GM19372 (cell line): ENCODE measurements around the gene MTR.
"Not testable (repeated sequence)": the region's sequence is repeated elsewhere in the genome, so short reads cannot be mapped to it uniquely, and the experiment has no call there.

Experiments used
- ATAC-seq: cut with Tn5 transposase; IDR thresholded peaks from one replicate; pipeline ENCODE4 v1.9.1; 2021; ENCODE audit warnings: mild to moderate bottlenecking, low read depth, moderate library complexity; ENCODE audit not compliant: unreplicated experiment

MTR gene

GRCh38 chr1:236893626-236894545, 98.8 kb downstream of the MTR start:
- no peak for ATAC-seq

- ATAC-seq, result no peak
Measured at GRCh38 chr1:236895665-236896387, 100.7 kb downstream of the MTR start.

- ATAC-seq, result no peak
Measured at GRCh38 chr1:236896716-236897115, 101.6 kb downstream of the MTR start.

- no peak for ATAC-seq
Measured at GRCh38 chr1:236904892-236905741, 110.0 kb downstream of the MTR start.

GRCh38 chr1:236907205-236907604, 112.1 kb downstream of the MTR start:
- no peak for ATAC-seq

GRCh38 chr1:236908669-236909068, 113.6 kb downstream of the MTR start:
- ATAC-seq, result no peak

GRCh38 chr1:236911047-236911446, 116.0 kb downstream of the MTR start:
- ATAC-seq, result not testable (repeated sequence)

GRCh38 chr1:236913371-236914037, 118.4 kb downstream of the MTR start:
- ATAC-seq, result no peak

- ATAC-seq, result no peak
Measured at GRCh38 chr1:236914375-236914774, 119.3 kb downstream of the MTR start.

GRCh38 chr1:236916131-236916800, 121.2 kb downstream of the MTR start:
- no peak for ATAC-seq

GRCh38 chr1:236917448-236917847, 122.4 kb downstream of the MTR start:
- ATAC-seq, result no peak

- no peak for ATAC-seq
Measured at GRCh38 chr1:236920286-236920894, 125.3 kb downstream of the MTR start.

- ATAC-seq, result no peak
Measured at GRCh38 chr1:236921610-236922009, 126.5 kb downstream of the MTR start.

GRCh38 chr1:236922190-236922589, 127.1 kb downstream of the MTR start:
- no peak for ATAC-seq

- ATAC-seq, result no peak
Measured at GRCh38 chr1:236925386-236925785, 130.3 kb downstream of the MTR start.

- ATAC-seq, result no peak
Measured at GRCh38 chr1:236930503-236930902, 135.4 kb downstream of the MTR start.

GRCh38 chr1:236938760-236939159, 143.7 kb downstream of the MTR start:
- ATAC-seq, result no peak

GRCh38 chr1:236942431-236942830, 147.3 kb downstream of the MTR start:
- no peak for ATAC-seq

GRCh38 chr1:236944556-236944955, 149.5 kb downstream of the MTR start:
- no peak for ATAC-seq
